Immature natural killer cell (primary cell): ENCODE results near the gene TELO2. TPM values are rescaled to one million over a fixed set of nuclear protein-coding genes. Genes with fewer than 3 reads are reported as not detected.
A peak's percentile ranks its signal among the peaks of the same experiment; 100 is the strongest.

Experiments used
- DNase-seq, 3 donors: peaks; one replicate each; pipeline ENCODE4 v3.0.0; 2022; ENCODE audit warnings: mixed read lengths in 1 of 3
- H3K27ac Mint-ChIP-seq, 6 donors: one replicate each; pipeline ENCODE4 v1.8.0; 2020; ENCODE audit warnings: mixed read lengths in 6 of 6, mild to moderate bottlenecking in 5 of 6, inconsistent platforms in 4 of 6, moderate library complexity in 3 of 6
- H3K27me3 Mint-ChIP-seq, 3 donors: one replicate each; pipeline ENCODE4 v1.8.0; 2020 to 2021; ENCODE audit warnings: low read depth in 3 of 3, mild to moderate bottlenecking in 3 of 3, mixed read lengths in 3 of 3, moderate library complexity in 3 of 3, inconsistent platforms in 1 of 3
- H3K36me3 Mint-ChIP-seq, 3 donors: one replicate each; pipeline ENCODE4 v1.8.0; 2020; ENCODE audit warnings: mixed read lengths in 3 of 3, inconsistent platforms in 2 of 3, mild to moderate bottlenecking in 2 of 3
- H3K4me1 Mint-ChIP-seq, 2 donors: one replicate each; pipeline ENCODE4 v1.8.0; 2020; ENCODE audit warnings: inconsistent platforms in 2 of 2, mild to moderate bottlenecking in 2 of 2, mixed read lengths in 2 of 2, moderate library complexity in 1 of 2
- H3K4me3 Mint-ChIP-seq, 5 donors: one replicate each; pipeline ENCODE4 v1.8.0; 2020; ENCODE audit warnings: mild to moderate bottlenecking in 5 of 5, mixed read lengths in 5 of 5, inconsistent platforms in 3 of 5, moderate library complexity in 3 of 5
- H3K9me3 Mint-ChIP-seq, 6 donors: one replicate each; pipeline ENCODE4 v1.8.0; 2020; ENCODE audit warnings: mild to moderate bottlenecking in 6 of 6, mixed read lengths in 6 of 6, inconsistent platforms in 4 of 6, moderate library complexity in 3 of 6
- polyA plus RNA-seq, 3 donors: library from polyadenylated mRNA; unstranded; fragments of 300-500 nt; fragmentation: Illumina TruSeq; gene quantifications; one replicate each; pipeline ENCODE4 v1.2.3, GENCODE V29; 2021

TELO2 gene
- polyA plus RNA-seq, 3 donors from 2014 or later: 12.0 to 16.4 (median 12.3) TPM

GRCh38 chr16:1451702-1452392, 41.3 kb upstream of the TELO2 start:
- no peak for DNase-seq
- Mint-ChIP-seq H3K27ac (peak overlapping the region in 2 of 6 donors; percentile 69 to 74), H3K4me1 (peaks cover 18 to 27% of the 10 kb centered on the region in 2 donors), H3K27me3 (peaks cover 0 to 2% (median 2%) of the 10 kb centered on the region in 3 donors), H3K9me3 (no peaks in the 10 kb centered on the region), H3K4me3 (no peak overlapping the region), H3K36me3 (peaks cover 0 to 3% (median 0%) of the 10 kb centered on the region in 3 donors)

DNA sequence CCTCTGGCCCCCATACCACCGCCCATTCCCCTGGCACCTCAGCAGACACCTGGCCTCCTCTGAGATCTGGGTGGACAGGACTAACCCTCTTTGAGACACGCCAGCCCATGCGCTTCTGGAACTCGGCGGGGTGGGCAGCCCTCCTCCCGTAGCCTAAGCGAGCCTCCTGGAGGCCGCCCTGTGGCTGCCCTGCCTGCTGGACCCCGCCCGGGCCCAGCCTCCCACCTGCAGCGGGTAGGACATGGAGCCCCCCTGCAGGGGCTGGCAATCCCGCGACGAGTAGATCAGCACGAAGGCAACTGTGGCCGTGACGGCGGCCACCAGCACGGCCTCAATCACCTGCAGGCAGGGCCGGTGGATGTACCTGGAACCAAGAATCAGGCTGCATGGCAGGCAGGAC, 40.6 kb upstream of the TELO2 start:
- Mint-ChIP-seq H3K9me3 (no peaks in the 10 kb centered on the region), H3K27me3 (peaks cover 0 to 2% (median 2%) of the 10 kb centered on the region in 3 donors), H3K4me1 (peaks cover 18 to 27% of the 10 kb centered on the region in 2 donors), H3K27ac (no peak overlapping the region), H3K36me3 (peaks cover 0 to 3% (median 0%) of the 10 kb centered on the region in 3 donors), H3K4me3 (no peak overlapping the region)
- no peak for DNase-seq

GRCh38 chr16:1453316-1453715, 39.8 kb upstream of the TELO2 start:
- peak overlapping the region in 2 of 6 donors; percentile 80 to 88 for H3K27ac Mint-ChIP-seq
- H3K4me3 Mint-ChIP-seq: peak overlapping the region in 2 of 5 donors; percentile 29 to 58
- H3K27me3 Mint-ChIP-seq: peaks cover 0 to 2% (median 2%) of the 10 kb centered on the region in 3 donors

DNA sequence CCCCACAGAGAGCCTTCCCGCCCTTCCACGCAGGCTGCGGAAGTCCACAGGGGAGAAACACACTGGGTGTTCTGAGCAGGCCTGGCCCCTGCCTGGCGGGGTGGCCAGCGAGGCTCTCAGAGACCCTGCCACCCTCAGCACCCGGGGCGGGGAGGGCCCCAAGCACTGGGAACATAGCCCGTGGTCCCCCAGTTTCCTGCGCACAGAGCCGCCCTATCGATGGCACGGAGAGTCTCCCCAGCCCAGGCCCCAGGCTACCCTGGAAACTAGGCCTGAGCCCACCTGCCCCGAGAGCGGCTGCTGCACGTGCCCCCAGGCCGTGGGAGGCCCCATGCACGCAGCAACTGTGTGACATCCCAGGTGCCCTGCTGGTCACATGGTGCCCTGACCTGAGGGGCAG, 38.6 kb upstream of the TELO2 start:
- no peak overlapping the region for H3K4me3 Mint-ChIP-seq
- H3K9me3 Mint-ChIP-seq: no peaks in the 10 kb centered on the region
- H3K4me1 Mint-ChIP-seq: peaks cover 15 to 17% of the 10 kb centered on the region in 2 donors
- peaks cover 0 to 2% (median 2%) of the 10 kb centered on the region in 3 donors for H3K27me3 Mint-ChIP-seq
- no peak overlapping the region for H3K27ac Mint-ChIP-seq
- DNase-seq: no peak
- peaks cover 0 to 3% (median 0%) of the 10 kb centered on the region in 3 donors for H3K36me3 Mint-ChIP-seq

More at GRCh38 chr16:1453316-1453715, 39.8 kb upstream of the TELO2 start:
- no peak for DNase-seq
- H3K9me3 Mint-ChIP-seq: no peaks in the 10 kb centered on the region
- peaks cover 18 to 24% of the 10 kb centered on the region in 2 donors for H3K4me1 Mint-ChIP-seq
- H3K36me3 Mint-ChIP-seq: peaks cover 0 to 3% (median 0%) of the 10 kb centered on the region in 3 donors

DNA sequence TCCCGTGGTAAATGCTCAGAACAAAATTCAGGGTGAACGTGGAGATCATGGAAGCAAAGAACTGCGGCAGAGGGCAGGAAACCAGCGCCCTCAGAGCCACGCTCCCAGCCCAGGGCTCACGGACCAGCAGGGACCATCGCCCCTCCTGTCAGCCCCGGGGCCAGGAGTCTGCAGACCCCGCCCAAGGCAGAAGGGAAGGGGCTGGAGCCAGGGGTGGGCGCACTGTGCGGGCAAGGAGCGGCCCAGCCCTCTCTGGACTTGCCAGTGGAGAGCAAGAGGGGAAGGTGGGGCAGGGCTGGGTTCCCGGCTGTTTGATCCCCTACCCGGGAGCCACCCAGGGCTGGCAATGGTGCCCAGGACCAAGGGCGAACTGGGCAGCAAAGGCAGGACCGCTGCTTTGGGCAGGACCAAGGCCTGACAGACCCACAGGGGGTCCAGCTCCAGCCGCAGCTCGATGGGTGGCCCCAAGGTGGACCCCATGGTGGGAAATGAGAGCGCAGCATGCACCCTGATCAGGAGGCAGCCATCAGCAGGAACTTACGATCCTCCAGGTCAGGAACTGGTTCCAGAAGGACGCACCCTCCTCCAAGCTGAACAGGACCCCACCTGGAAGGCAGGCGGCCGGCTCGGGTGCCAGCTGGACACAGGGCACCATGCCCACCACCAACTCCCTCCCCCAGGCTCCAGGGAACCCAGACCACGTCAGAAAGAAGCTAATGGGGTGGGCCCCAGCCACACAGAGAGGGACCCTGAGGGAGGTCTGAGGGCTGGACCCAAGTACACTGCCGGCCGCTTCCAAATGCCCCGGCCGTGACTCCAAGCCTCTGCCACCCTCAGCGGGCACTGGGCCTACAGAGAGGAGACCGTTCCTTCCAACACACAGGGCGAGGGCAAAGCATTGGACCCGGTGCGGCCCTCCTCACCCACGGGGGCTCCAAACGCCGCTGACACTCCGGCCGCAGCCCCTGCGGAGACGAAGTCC, 37.7 kb upstream of the TELO2 start:
- no peaks in the 10 kb centered on the region for H3K36me3 Mint-ChIP-seq
- no peak for DNase-seq
- H3K4me3 Mint-ChIP-seq: no peak overlapping the region
- H3K9me3 Mint-ChIP-seq: no peaks in the 10 kb centered on the region
- H3K4me1 Mint-ChIP-seq: peaks cover 6 to 8% of the 10 kb centered on the region in 2 donors
- H3K27ac Mint-ChIP-seq: no peak overlapping the region
- peaks cover 0 to 2% (median 0%) of the 10 kb centered on the region in 3 donors for H3K27me3 Mint-ChIP-seq

GRCh38 chr16:1456951-1457350, 36.2 kb upstream of the TELO2 start:
- Mint-ChIP-seq H3K9me3 (no peaks in the 10 kb centered on the region), H3K36me3 (no peaks in the 10 kb centered on the region), H3K4me3 (no peak overlapping the region), H3K27ac (no peak overlapping the region), H3K4me1 (peaks cover 6% of the 10 kb centered on the region in 2 donors), H3K27me3 (peaks cover 0 to 2% (median 0%) of the 10 kb centered on the region in 3 donors)
- no peak for DNase-seq

GRCh38 chr16:1457489-1458245, 35.5 kb upstream of the TELO2 start:
- no peaks in the 10 kb centered on the region for H3K36me3 Mint-ChIP-seq
- H3K4me3 Mint-ChIP-seq: no peak overlapping the region
- peaks cover 0 to 2% (median 0%) of the 10 kb centered on the region in 3 donors for H3K27me3 Mint-ChIP-seq
- no peak overlapping the region for H3K27ac Mint-ChIP-seq
- H3K9me3 Mint-ChIP-seq: no peaks in the 10 kb centered on the region
- DNase-seq: no peak
- H3K4me1 Mint-ChIP-seq: peaks cover 6% of the 10 kb centered on the region in 2 donors

GRCh38 chr16:1458336-1458976, 34.7 kb upstream of the TELO2 start:
- Mint-ChIP-seq H3K36me3 (no peaks in the 10 kb centered on the region), H3K9me3 (no peaks in the 10 kb centered on the region), H3K4me3 (no peak overlapping the region), H3K4me1 (peaks cover 6% of the 10 kb centered on the region in 2 donors), H3K27me3 (peaks cover 0 to 2% (median 0%) of the 10 kb centered on the region in 3 donors), H3K27ac (peak overlapping the region in 2 of 6 donors; percentile 49 to 85)
- peak in 1 of 3 donors; percentile 13 for DNase-seq

- Mint-ChIP-seq H3K4me3 (no peak overlapping the region), H3K27ac (peak overlapping the region in 2 of 6 donors; percentile 49 to 85), H3K4me1 (peaks cover under 1 to 2% of the 10 kb centered on the region in 2 donors), H3K36me3 (no peaks in the 10 kb centered on the region), H3K9me3 (no peaks in the 10 kb centered on the region), H3K27me3 (peaks cover 0 to 2% (median 0%) of the 10 kb centered on the region in 3 donors)
- no peak for DNase-seq
Observed at GRCh38 chr16:1458977-1459341, 34.2 kb upstream of the TELO2 start.

- no peaks in the 10 kb centered on the region for H3K27me3 Mint-ChIP-seq
- H3K4me1 Mint-ChIP-seq: peaks cover 0 to 2% of the 10 kb centered on the region in 2 donors
- no peaks in the 10 kb centered on the region for H3K9me3 Mint-ChIP-seq
- no peak for DNase-seq
- H3K27ac Mint-ChIP-seq: no peak overlapping the region
- H3K36me3 Mint-ChIP-seq: no peaks in the 10 kb centered on the region
- no peak overlapping the region for H3K4me3 Mint-ChIP-seq
Observed at GRCh38 chr16:1459967-1460366, 33.2 kb upstream of the TELO2 start.

GRCh38 chr16:1460602-1461138, 32.5 kb upstream of the TELO2 start:
- H3K27ac Mint-ChIP-seq: no peak overlapping the region
- H3K9me3 Mint-ChIP-seq: no peaks in the 10 kb centered on the region
- peaks cover 0 to 2% of the 10 kb centered on the region in 2 donors for H3K4me1 Mint-ChIP-seq
- no peaks in the 10 kb centered on the region for H3K36me3 Mint-ChIP-seq
- no peak for DNase-seq
- no peak overlapping the region for H3K4me3 Mint-ChIP-seq
- H3K27me3 Mint-ChIP-seq: no peaks in the 10 kb centered on the region

DNA sequence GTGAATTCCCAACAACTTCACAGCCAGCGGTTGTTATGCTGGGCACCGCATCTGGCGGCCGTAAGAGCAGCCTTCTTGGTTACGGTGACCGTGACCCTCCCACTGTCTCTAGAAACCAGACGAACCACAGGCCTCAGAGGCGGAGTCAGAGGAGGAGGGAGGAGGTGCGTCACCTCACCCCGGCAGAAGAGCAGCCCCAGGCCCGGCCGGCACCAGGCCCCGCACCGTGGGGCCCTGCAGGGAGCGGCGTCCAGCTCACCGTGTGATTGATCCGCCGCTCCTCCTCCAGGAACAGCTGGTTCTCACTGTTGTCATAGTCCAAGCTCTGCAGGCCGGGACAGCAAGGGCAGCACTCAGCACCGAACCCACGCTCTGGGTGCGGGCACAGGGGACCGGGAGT, 32.0 kb upstream of the TELO2 start:
- Mint-ChIP-seq H3K27ac (no peak overlapping the region), H3K9me3 (no peaks in the 10 kb centered on the region), H3K4me1 (peaks cover 0 to 2% of the 10 kb centered on the region in 2 donors), H3K27me3 (no peaks in the 10 kb centered on the region), H3K4me3 (no peak overlapping the region), H3K36me3 (no peaks in the 10 kb centered on the region)
- no peak for DNase-seq
